HepG2 (cell line): ENCODE measurements around the gene B4GALT3. TPM values are rescaled to one million over a fixed set of nuclear protein-coding genes. Genes with fewer than 3 reads are reported as not detected.

ENCODE experiments used
- ASH2L ChIP-seq: fragments of 300-600, 200-600 bp; sonication (generic); IDR thresholded peaks from 2 replicates; pipeline ENCODE4 v1.7.0; 2017; ENCODE audit warnings: low read depth, mild to moderate bottlenecking, moderate library complexity, mixed read lengths, low read length; ENCODE audit not compliant: insufficient read length
- BORCS8-MEF2B ChIP-seq: sonication (generic); formaldehyde crosslinking; IDR thresholded peaks from 2 replicates; pipeline ENCODE4 v1.8.0; 2022; ENCODE audit warnings: mild to moderate bottlenecking, missing genetic modification reagents
- FOXC1 ChIP-seq: sonication (generic); formaldehyde crosslinking; IDR thresholded peaks from 2 replicates; pipeline ENCODE4 v1.8.0; 2022; ENCODE audit warnings: mild to moderate bottlenecking, missing genetic modification reagents, borderline replicate concordance
- GZF1 ChIP-seq: sonication (generic); formaldehyde crosslinking; IDR thresholded peaks from 2 replicates; pipeline ENCODE4 v1.5.1; 2020; ENCODE audit warnings: mild to moderate bottlenecking, missing genetic modification reagents
- MAZ ChIP-seq, 2 experiments: sonication (generic) in 1 of 2; formaldehyde crosslinking in 1 of 2; IDR thresholded peaks; 2 replicates each; pipeline versions ENCODE4 v1.5.0 to v1.6.1; 2012 to 2020; ENCODE audit warnings: low read depth in 2 of 2, mild to moderate bottlenecking in 2 of 2, borderline replicate concordance in 1 of 2, improper control_type of control experiment in 1 of 2, low read length in 1 of 2, missing genetic modification reagents in 1 of 2, moderate library complexity in 1 of 2
- MYC ChIP-seq: sonication (generic); formaldehyde crosslinking; IDR thresholded peaks from 2 replicates; pipeline ENCODE4 v1.9.0; 2021; ENCODE audit warnings: missing genetic modification reagents, borderline replicate concordance
- PAWR ChIP-seq: sonication (generic); formaldehyde crosslinking; IDR thresholded peaks from 2 replicates; pipeline ENCODE4 v1.4.0; 2020; ENCODE audit warnings: missing genetic modification reagents, mild to moderate bottlenecking, borderline replicate concordance
- PITX1 ChIP-seq: sonication (generic); formaldehyde crosslinking; IDR thresholded peaks from 2 replicates; pipeline ENCODE4 v1.5.1; 2020; ENCODE audit warnings: mild to moderate bottlenecking, missing genetic modification reagents
- RBFOX2 ChIP-seq: fragments of 200-400 bp; formaldehyde crosslinking; IDR thresholded peaks from 2 replicates; pipeline ENCODE4 v1.6.1; 2017; ENCODE audit warnings: low read depth, mild to moderate bottlenecking, low read length
- SP1 ChIP-seq, 2 experiments: fragments of 450-650 bp in 1 of 2; sonication (generic) in 1 of 2; formaldehyde crosslinking in 1 of 2; IDR thresholded peaks; 2 replicates each; pipeline versions ENCODE4 v1.4.0 to v1.6.1; 2016 to 2020; ENCODE audit warnings: missing genetic modification reagents in 1 of 2
- SP4 ChIP-seq: sonication (generic); formaldehyde crosslinking; IDR thresholded peaks from 2 replicates; pipeline ENCODE4 v1.8.1; 2023; ENCODE audit warnings: mild to moderate bottlenecking, missing genetic modification reagents
- SP5 ChIP-seq: IDR thresholded peaks from 2 replicates; pipeline ENCODE4 v1.6.1; 2016; ENCODE audit warnings: low read depth, borderline replicate concordance
- TBX3 ChIP-seq: fragments of 450-650 bp; IDR thresholded peaks from 2 replicates; pipeline ENCODE4 v1.6.1; 2017; ENCODE audit warnings: antibody characterized with exemption, mild to moderate bottlenecking, inconsistent platforms, borderline replicate concordance
- ZBTB10 ChIP-seq: sonication (generic); formaldehyde crosslinking; IDR thresholded peaks from 2 replicates; pipeline ENCODE4 v1.4.0; 2020; ENCODE audit warnings: missing genetic modification reagents, borderline replicate concordance
- ZFP62 ChIP-seq: sonication (generic); formaldehyde crosslinking; IDR thresholded peaks from 2 replicates; pipeline ENCODE4 v1.4.0; 2020; ENCODE audit warnings: missing genetic modification reagents
- ZNF484 ChIP-seq: sonication (generic); formaldehyde crosslinking; IDR thresholded peaks from 2 replicates; pipeline ENCODE4 v1.5.1; 2020; ENCODE audit warnings: mild to moderate bottlenecking, low read depth, missing genetic modification reagents, borderline replicate concordance
- ZNF547 ChIP-seq: sonication (generic); formaldehyde crosslinking; IDR thresholded peaks from 2 replicates; pipeline ENCODE4 v1.5.1; 2020; ENCODE audit warnings: mild to moderate bottlenecking, missing genetic modification reagents
- ZNF615 ChIP-seq: sonication (generic); formaldehyde crosslinking; IDR thresholded peaks from 2 replicates; pipeline ENCODE4 v1.5.0; 2020; ENCODE audit warnings: mild to moderate bottlenecking, missing genetic modification reagents, borderline replicate concordance
- ZNF790 ChIP-seq: sonication (generic); formaldehyde crosslinking; IDR thresholded peaks from 2 replicates; pipeline ENCODE4 v1.8.0; 2022; ENCODE audit warnings: missing genetic modification reagents, mild to moderate bottlenecking, borderline replicate concordance
- ZNF878 ChIP-seq: sonication (generic); formaldehyde crosslinking; IDR thresholded peaks from 2 replicates; pipeline ENCODE4 v1.8.1; 2023; ENCODE audit warnings: mild to moderate bottlenecking, missing genetic modification reagents, moderate library complexity
- ZZZ3 ChIP-seq: sonication (generic); formaldehyde crosslinking; IDR thresholded peaks from 2 replicates; pipeline ENCODE4 v1.4.0; 2020; ENCODE audit warnings: missing genetic modification reagents, mild to moderate bottlenecking, borderline replicate concordance
- polyA plus RNA-seq, 8 experiments: library from polyadenylated mRNA; depleted of rRNA in 3 of 8; stranded (reverse) in 7 of 8; unstranded in 1 of 8; fragments of >200 nt; fragmentation: Illumina TruSeq in 4 of 8; extraction: Trizol in 4 of 8; gene quantifications; 2 replicates each; pipeline versions ENCODE4 v1.2.1 to v1.2.3, GENCODE V29; 2011 to 2016; ENCODE audit warnings: low read depth in 4 of 8, missing spikeins in 1 of 8, mixed read lengths in 1 of 8; ENCODE audit not compliant: insufficient read depth in 1 of 8
- total RNA-seq, 5 experiments: library from RNA; depleted of rRNA; stranded (reverse); fragments of >200 nt; fragmentation: Illumina TruSeq; extraction: Trizol; gene quantifications; 2 replicates each; pipeline ENCODE4 v1.2.3, GENCODE V29; 2016; ENCODE audit warnings: low read depth in 1 of 5
- TF ChIP-seq, protein P1 (sequence below): sonication (generic); formaldehyde crosslinking; IDR thresholded peaks from 2 replicates; pipeline ENCODE4 v1.4.0; 2020; ENCODE audit warnings: low read depth, missing genetic modification reagents

Gene B4GALT3
- total and polyA plus RNA-seq, 2 of the 13 experiments (the other 11 are each of a cell fraction or from before 2014, with no cell fraction given) = 35.6 to 40.4 TPM

- TF ChIP-seq ASH2L = peak; percentile 25
- TF ChIP-seq SP1 (IDR thresholded peaks at IDR 0.05) = no peak
- TF ChIP-seq SP1 (CRISPR knock-in tag; IDR thresholded peaks at IDR 0.05) = peak; percentile 36; the same call in 1 of the 2 replicates
- TF ChIP-seq RBFOX2 = peak; percentile 79
- TF ChIP-seq MAZ (IDR thresholded peaks at IDR 0.05; ENCODE audit: borderline replicate concordance, low read depth, low read length) = no peak
- TF ChIP-seq MAZ (CRISPR knock-in tag; IDR thresholded peaks at IDR 0.05; ENCODE audit: low read depth) = no peak; the same call in 1 of the 2 replicates
- 0 out of 2 replicates have a peak, but pooled peaks have one; percentile 59 for TF ChIP-seq ZNF547
- TF ChIP-seq GZF1 (CRISPR knock-in tag) = no peak
- no peak for TF ChIP-seq ZNF790 (CRISPR knock-in tag)
- no peak for TF ChIP-seq ZNF484 (CRISPR knock-in tag)
- TF ChIP-seq TBX3 = no peak
- no peak for TF ChIP-seq FOXC1
- TF ChIP-seq ZBTB10 = no peak
- TF ChIP-seq PITX1 = peak; percentile 80
- no peak for TF ChIP-seq ZFP62
- TF ChIP-seq PAWR (CRISPR knock-in tag) = no peak
- TF ChIP-seq ZZZ3 (CRISPR knock-in tag) = no peak
- no peak for TF ChIP-seq BORCS8-MEF2B (CRISPR knock-in tag)
- TF ChIP-seq SP4 (CRISPR knock-in tag) = no peak
- TF ChIP-seq MYC (CRISPR knock-in tag) = peak; percentile 80
- TF ChIP-seq ZNF615 = no peak
- TF ChIP-seq, protein P1, sequence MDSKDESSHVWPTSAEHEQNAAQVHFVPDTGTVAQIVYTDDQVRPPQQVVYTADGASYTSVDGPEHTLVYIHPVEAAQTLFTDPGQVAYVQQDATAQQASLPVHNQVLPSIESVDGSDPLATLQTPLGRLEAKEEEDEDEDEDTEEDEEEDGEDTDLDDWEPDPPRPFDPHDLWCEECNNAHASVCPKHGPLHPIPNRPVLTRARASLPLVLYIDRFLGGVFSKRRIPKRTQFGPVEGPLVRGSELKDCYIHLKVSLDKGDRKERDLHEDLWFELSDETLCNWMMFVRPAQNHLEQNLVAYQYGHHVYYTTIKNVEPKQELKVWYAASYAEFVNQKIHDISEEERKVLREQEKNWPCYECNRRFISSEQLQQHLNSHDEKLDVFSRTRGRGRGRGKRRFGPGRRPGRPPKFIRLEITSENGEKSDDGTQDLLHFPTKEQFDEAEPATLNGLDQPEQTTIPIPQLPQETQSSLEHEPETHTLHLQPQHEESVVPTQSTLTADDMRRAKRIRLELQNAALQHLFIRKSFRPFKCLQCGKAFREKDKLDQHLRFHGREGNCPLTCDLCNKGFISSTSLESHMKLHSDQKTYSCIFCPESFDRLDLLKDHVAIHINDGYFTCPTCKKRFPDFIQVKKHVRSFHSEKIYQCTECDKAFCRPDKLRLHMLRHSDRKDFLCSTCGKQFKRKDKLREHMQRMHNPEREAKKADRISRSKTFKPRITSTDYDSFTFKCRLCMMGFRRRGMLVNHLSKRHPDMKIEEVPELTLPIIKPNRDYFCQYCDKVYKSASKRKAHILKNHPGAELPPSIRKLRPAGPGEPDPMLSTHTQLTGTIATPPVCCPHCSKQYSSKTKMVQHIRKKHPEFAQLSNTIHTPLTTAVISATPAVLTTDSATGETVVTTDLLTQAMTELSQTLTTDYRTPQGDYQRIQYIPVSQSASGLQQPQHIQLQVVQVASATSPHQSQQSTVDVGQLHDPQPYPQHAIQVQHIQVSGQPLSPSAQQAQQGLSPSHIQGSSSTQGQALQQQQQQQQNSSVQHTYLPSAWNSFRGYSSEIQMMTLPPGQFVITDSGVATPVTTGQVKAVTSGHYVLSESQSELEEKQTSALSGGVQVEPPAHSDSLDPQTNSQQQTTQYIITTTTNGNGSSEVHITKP (CRISPR knock-in tag) = peak; percentile 40; the same call in 1 of the 2 replicates
- no peak; the same call in 1 of the 2 replicates for TF ChIP-seq ZNF878 (CRISPR knock-in tag)
- TF ChIP-seq SP5 (CRISPR knock-in tag) = peak; percentile 99
Observed at GRCh38 chr1:161218301-161219077, 41.2 kb upstream of the B4GALT3 start (continued).
